Neural cell (in vitro differentiated cells): Measurements from ENCODE around the gene NKAIN4.

ENCODE experiments used
- CTCF ChIP-seq: fragments of 450-650 bp; IDR thresholded peaks from 2 replicates; pipeline ENCODE4 v1.5.1; 2014; ENCODE audit warnings: antibody characterized with exemption, mild to moderate bottlenecking, moderate library complexity; ENCODE audit not compliant: poor library complexity, severe bottlenecking
- POLR2AphosphoS5 ChIP-seq: IDR thresholded peaks from 2 replicates; pipeline ENCODE4 v1.6.1; 2012
- RAD21 ChIP-seq: fragments of 450-650 bp; conservative IDR thresholded peaks from 2 replicates; pipeline ENCODE4 v1.6.1; 2014; ENCODE audit warnings: antibody characterized with exemption, mild to moderate bottlenecking, moderate library complexity
- REST ChIP-seq: IDR thresholded peaks from 2 replicates; pipeline ENCODE4 v1.6.1; 2012; ENCODE audit warnings: borderline replicate concordance
- SMC3 ChIP-seq: fragments of 450-650 bp; conservative IDR thresholded peaks from 2 replicates; pipeline ENCODE4 v1.6.1; 2014; ENCODE audit warnings: antibody characterized with exemption, mild to moderate bottlenecking, moderate library complexity; ENCODE audit not compliant: poor library complexity

- TF ChIP-seq CTCF, result no peak
- TF ChIP-seq POLR2AphosphoS5, result no peak
- TF ChIP-seq SMC3, result no peak
- no peak for TF ChIP-seq REST
- TF ChIP-seq RAD21, result no peak
Observed at GRCh38 chr20:63276956-63277355, 22.7 kb upstream of the NKAIN4 start.
